ENCODE results near the gene PTGES2. TPM values are rescaled to one million over a fixed set of nuclear protein-coding genes. Genes with fewer than 3 reads are reported as not detected.

The PTGES2 gene
- total and polyA plus RNA-seq, 2 of the 13 experiments (the other 11 are each of a cell fraction or from before 2014, with no cell fraction given), result 63.7 to 79.8 TPM

GRCh38 chr9:128098297-128099230, 29.0 kb downstream of the PTGES2 start (continued):
- 0 out of 2 replicates have a peak, but pooled peaks have one; percentile 77 for TF ChIP-seq DZIP1 (CRISPR knock-in tag; IDR thresholded peaks at IDR 0.05)
- TF ChIP-seq, protein P1, sequence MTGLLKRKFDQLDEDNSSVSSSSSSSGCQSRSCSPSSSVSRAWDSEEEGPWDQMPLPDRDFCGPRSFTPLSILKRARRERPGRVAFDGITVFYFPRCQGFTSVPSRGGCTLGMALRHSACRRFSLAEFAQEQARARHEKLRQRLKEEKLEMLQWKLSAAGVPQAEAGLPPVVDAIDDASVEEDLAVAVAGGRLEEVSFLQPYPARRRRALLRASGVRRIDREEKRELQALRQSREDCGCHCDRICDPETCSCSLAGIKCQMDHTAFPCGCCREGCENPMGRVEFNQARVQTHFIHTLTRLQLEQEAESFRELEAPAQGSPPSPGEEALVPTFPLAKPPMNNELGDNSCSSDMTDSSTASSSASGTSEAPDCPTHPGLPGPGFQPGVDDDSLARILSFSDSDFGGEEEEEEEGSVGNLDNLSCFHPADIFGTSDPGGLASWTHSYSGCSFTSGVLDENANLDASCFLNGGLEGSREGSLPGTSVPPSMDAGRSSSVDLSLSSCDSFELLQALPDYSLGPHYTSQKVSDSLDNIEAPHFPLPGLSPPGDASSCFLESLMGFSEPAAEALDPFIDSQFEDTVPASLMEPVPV (CRISPR knock-in tag; IDR thresholded peaks at IDR 0.05), result no peak
- peak; percentile 71; the same call in 1 of the 2 replicates for TF ChIP-seq ZNF615 (CRISPR knock-in tag; IDR thresholded peaks at IDR 0.05; ENCODE audit: borderline replicate concordance)
- peak; percentile 42; the same call in 1 of the 2 replicates for TF ChIP-seq THAP11 (CRISPR knock-in tag; IDR thresholded peaks at IDR 0.05)
- peak; percentile 75; the same call in 1 of the 2 replicates for TF ChIP-seq GATA4 (IDR thresholded peaks at IDR 0.05; ENCODE audit: borderline replicate concordance, low read depth)
- TF ChIP-seq POGZ (CRISPR knock-in tag; IDR thresholded peaks at IDR 0.05), result no peak; the same call in 1 of the 2 replicates
- TF ChIP-seq ZC3H4 (CRISPR knock-in tag; IDR thresholded peaks at IDR 0.05; ENCODE audit: borderline replicate concordance), result no peak
- TF ChIP-seq ZNF432 (CRISPR knock-in tag; IDR thresholded peaks at IDR 0.05; ENCODE audit: borderline replicate concordance), result no peak
- peak; percentile 55; the same call in 1 of the 2 replicates for TF ChIP-seq PPARG (CRISPR knock-in tag; conservative IDR thresholded peaks at IDR 0.05)
- TF ChIP-seq, protein P2, sequence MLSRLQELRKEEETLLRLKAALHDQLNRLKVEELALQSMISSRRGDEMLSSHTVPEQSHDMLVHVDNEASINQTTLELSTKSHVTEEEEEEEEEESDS (CRISPR knock-in tag; IDR thresholded peaks at IDR 0.05; ENCODE audit: borderline replicate concordance), result no peak
- 0 out of 2 replicates have a peak, but pooled peaks have one; percentile 8 for TF ChIP-seq ZBTB8A (CRISPR knock-in tag; IDR thresholded peaks at IDR 0.05; ENCODE audit: borderline replicate concordance, low read depth)
- TF ChIP-seq PHB2 (IDR thresholded peaks at IDR 0.05; ENCODE audit: partially characterized antibody), result no peak
- TF ChIP-seq, protein P3, sequence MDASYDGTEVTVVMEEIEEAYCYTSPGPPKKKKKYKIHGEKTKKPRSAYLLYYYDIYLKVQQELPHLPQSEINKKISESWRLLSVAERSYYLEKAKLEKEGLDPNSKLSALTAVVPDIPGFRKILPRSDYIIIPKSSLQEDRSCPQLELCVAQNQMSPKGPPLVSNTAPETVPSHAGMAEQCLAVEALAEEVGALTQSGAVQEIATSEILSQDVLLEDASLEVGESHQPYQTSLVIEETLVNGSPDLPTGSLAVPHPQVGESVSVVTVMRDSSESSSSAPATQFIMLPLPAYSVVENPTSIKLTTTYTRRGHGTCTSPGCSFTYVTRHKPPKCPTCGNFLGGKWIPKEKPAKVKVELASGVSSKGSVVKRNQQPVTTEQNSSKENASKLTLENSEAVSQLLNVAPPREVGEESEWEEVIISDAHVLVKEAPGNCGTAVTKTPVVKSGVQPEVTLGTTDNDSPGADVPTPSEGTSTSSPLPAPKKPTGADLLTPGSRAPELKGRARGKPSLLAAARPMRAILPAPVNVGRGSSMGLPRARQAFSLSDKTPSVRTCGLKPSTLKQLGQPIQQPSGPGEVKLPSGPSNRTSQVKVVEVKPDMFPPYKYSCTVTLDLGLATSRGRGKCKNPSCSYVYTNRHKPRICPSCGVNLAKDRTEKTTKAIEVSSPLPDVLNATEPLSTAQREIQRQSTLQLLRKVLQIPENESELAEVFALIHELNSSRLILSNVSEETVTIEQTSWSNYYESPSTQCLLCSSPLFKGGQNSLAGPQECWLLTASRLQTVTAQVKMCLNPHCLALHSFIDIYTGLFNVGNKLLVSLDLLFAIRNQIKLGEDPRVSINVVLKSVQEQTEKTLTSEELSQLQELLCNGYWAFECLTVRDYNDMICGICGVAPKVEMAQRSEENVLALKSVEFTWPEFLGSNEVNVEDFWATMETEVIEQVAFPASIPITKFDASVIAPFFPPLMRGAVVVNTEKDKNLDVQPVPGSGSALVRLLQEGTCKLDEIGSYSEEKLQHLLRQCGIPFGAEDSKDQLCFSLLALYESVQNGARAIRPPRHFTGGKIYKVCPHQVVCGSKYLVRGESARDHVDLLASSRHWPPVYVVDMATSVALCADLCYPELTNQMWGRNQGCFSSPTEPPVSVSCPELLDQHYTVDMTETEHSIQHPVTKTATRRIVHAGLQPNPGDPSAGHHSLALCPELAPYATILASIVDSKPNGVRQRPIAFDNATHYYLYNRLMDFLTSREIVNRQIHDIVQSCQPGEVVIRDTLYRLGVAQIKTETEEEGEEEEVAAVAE (CRISPR knock-in tag; IDR thresholded peaks at IDR 0.05; ENCODE audit: borderline replicate concordance), result no peak
- no peak for TF ChIP-seq MIER2 (CRISPR knock-in tag; IDR thresholded peaks at IDR 0.05)
- peak in 1 of 2 experiments; percentile 88; a peak in 2 of 4 replicates for TF ChIP-seq KLF16 (CRISPR knock-in tag; IDR thresholded peaks at IDR 0.05)
- TF ChIP-seq JDP2 (CRISPR knock-in tag; IDR thresholded peaks at IDR 0.05; ENCODE audit: borderline replicate concordance), result no peak
- peak; percentile 31; the same call in 1 of the 2 replicates for TF ChIP-seq HOXA3 (CRISPR knock-in tag; IDR thresholded peaks at IDR 0.05)
- TF ChIP-seq, protein P4, sequence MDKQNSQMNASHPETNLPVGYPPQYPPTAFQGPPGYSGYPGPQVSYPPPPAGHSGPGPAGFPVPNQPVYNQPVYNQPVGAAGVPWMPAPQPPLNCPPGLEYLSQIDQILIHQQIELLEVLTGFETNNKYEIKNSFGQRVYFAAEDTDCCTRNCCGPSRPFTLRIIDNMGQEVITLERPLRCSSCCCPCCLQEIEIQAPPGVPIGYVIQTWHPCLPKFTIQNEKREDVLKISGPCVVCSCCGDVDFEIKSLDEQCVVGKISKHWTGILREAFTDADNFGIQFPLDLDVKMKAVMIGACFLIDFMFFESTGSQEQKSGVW (CRISPR knock-in tag; IDR thresholded peaks at IDR 0.05; ENCODE audit: borderline replicate concordance), result no peak
